ENCODE measurements around the gene CLSTN3. TPM values are rescaled to one million over a fixed set of nuclear protein-coding genes. Genes with fewer than 3 reads are reported as not detected.
A peak's percentile ranks its signal among the peaks of the same experiment; 100 is the strongest.

CLSTN3 gene
- total and polyA plus RNA-seq, 2 donors (not counting 1 experiment from before 2014, with no cell fraction given): 11.9 to 23.5 TPM

GRCh38 chr12:7142809-7143465 lies 12.8 kb downstream of the CLSTN3 start:
- no peaks in the 10 kb centered on the region for H4K20me1 ChIP-seq (ENCODE audit: control insufficient read depth, extremely low read depth, insufficient read depth, low read length)
- no peak overlapping the region for H3K4me2 ChIP-seq (ENCODE audit: extremely low read depth, insufficient read depth, low read length)
- TF ChIP-seq EZH2 (IDR thresholded peaks at IDR 0.05; ENCODE audit: low read length, missing control alignments): no peak
- TF ChIP-seq CTCF (conservative IDR thresholded peaks at IDR 0.05 in 1 of 2, IDR thresholded peaks at IDR 0.05 in 1 of 2; ENCODE audit: low read depth in 1 of 2, low read length in 2 of 2): no peak
- H2AFZ ChIP-seq (ENCODE audit: low read length): no peak overlapping the region
- H3K9me3 ChIP-seq (ENCODE audit: control insufficient read depth, insufficient read depth, low read depth, low read length): no peaks in the 10 kb centered on the region
- H3K36me3 ChIP-seq (ENCODE audit: control insufficient read depth, insufficient read depth, low read length): peaks cover 1% of the 10 kb centered on the region
- H3K4me3 ChIP-seq (replicated peaks in 1 of 4; ENCODE audit: control extremely low read depth in 1 of 4, insufficient read depth in 1 of 4, low read depth in 3 of 4, low read length in 4 of 4): no peak overlapping the region
- no peak overlapping the region for H3K9ac ChIP-seq (ENCODE audit: insufficient read depth, low read length)
- DNase-seq (ENCODE audit: low read depth in 2 of 2): no peak
- no peak overlapping the region for H3K27ac ChIP-seq (ENCODE audit: insufficient read depth, low read length)
- H3K79me2 ChIP-seq (ENCODE audit: control insufficient read depth, insufficient read depth, low read length): no peaks in the 10 kb centered on the region
- no peaks in the 10 kb centered on the region for H3K4me1 ChIP-seq (ENCODE audit: control insufficient read depth, extremely low read depth, insufficient read depth, low read length)
- H3K27me3 ChIP-seq (ENCODE audit: control insufficient read depth, insufficient read depth, low read length): no peaks in the 10 kb centered on the region

- no peak for TF ChIP-seq CTCF (conservative IDR thresholded peaks at IDR 0.05 in 1 of 2, IDR thresholded peaks at IDR 0.05 in 1 of 2; ENCODE audit: low read depth in 1 of 2, low read length in 2 of 2)
- TF ChIP-seq EZH2 (IDR thresholded peaks at IDR 0.05; ENCODE audit: low read length, missing control alignments): no peak
- H3K79me2 ChIP-seq (ENCODE audit: control insufficient read depth, insufficient read depth, low read length): no peaks in the 10 kb centered on the region
- no peak overlapping the region for H3K4me3 ChIP-seq (replicated peaks in 1 of 4; ENCODE audit: control extremely low read depth in 1 of 4, insufficient read depth in 1 of 4, low read depth in 3 of 4, low read length in 4 of 4)
These were observed 13.4 kb downstream of the CLSTN3 start for GRCh38 chr12:7143564-7143963.

GRCh38 chr12:7144414-7145120 lies 14.4 kb downstream of the CLSTN3 start:
- peak; percentile 23 to 58 for DNase-seq (ENCODE audit: low read depth in 2 of 2)
- no peaks in the 10 kb centered on the region for H3K27me3 ChIP-seq (ENCODE audit: control insufficient read depth, insufficient read depth, low read length)
- H3K36me3 ChIP-seq (ENCODE audit: control insufficient read depth, insufficient read depth, low read length): peaks cover 1% of the 10 kb centered on the region
- H3K79me2 ChIP-seq (ENCODE audit: control insufficient read depth, insufficient read depth, low read length): no peaks in the 10 kb centered on the region
- no peak overlapping the region for H2AFZ ChIP-seq (ENCODE audit: low read length)
- H3K9ac ChIP-seq (ENCODE audit: insufficient read depth, low read length): no peak overlapping the region
- H4K20me1 ChIP-seq (ENCODE audit: control insufficient read depth, extremely low read depth, insufficient read depth, low read length): no peaks in the 10 kb centered on the region
- TF ChIP-seq EZH2 (IDR thresholded peaks at IDR 0.05; ENCODE audit: low read length, missing control alignments): no peak
- TF ChIP-seq CTCF (conservative IDR thresholded peaks at IDR 0.05 in 1 of 2, IDR thresholded peaks at IDR 0.05 in 1 of 2; ENCODE audit: low read depth in 1 of 2, low read length in 2 of 2): peak; percentile 49 to 52
- H3K4me3 ChIP-seq (replicated peaks in 1 of 4; ENCODE audit: control extremely low read depth in 1 of 4, insufficient read depth in 1 of 4, low read depth in 3 of 4, low read length in 4 of 4): no peak overlapping the region
- H3K4me2 ChIP-seq (ENCODE audit: extremely low read depth, insufficient read depth, low read length): no peak overlapping the region
- no peaks in the 10 kb centered on the region for H3K4me1 ChIP-seq (ENCODE audit: control insufficient read depth, extremely low read depth, insufficient read depth, low read length)
- H3K9me3 ChIP-seq (ENCODE audit: control insufficient read depth, insufficient read depth, low read depth, low read length): no peaks in the 10 kb centered on the region
- H3K27ac ChIP-seq (ENCODE audit: insufficient read depth, low read length): no peak overlapping the region

More at GRCh38 chr12:7143564-7143963, 13.4 kb downstream of the CLSTN3 start:
- Histone ChIP-seq H3K36me3 (ENCODE audit: control insufficient read depth, insufficient read depth, low read length) (peaks cover 1% of the 10 kb centered on the region), H3K9ac (ENCODE audit: insufficient read depth, low read length) (no peak overlapping the region), H3K27ac (ENCODE audit: insufficient read depth, low read length) (no peak overlapping the region), H4K20me1 (ENCODE audit: control insufficient read depth, extremely low read depth, insufficient read depth, low read length) (no peaks in the 10 kb centered on the region), H3K9me3 (ENCODE audit: control insufficient read depth, insufficient read depth, low read depth, low read length) (no peaks in the 10 kb centered on the region), H3K4me2 (ENCODE audit: extremely low read depth, insufficient read depth, low read length) (no peak overlapping the region), H2AFZ (ENCODE audit: low read length) (no peak overlapping the region), H3K4me1 (ENCODE audit: control insufficient read depth, extremely low read depth, insufficient read depth, low read length) (no peaks in the 10 kb centered on the region), H3K27me3 (ENCODE audit: control insufficient read depth, insufficient read depth, low read length) (no peaks in the 10 kb centered on the region)
- DNase-seq (ENCODE audit: low read depth in 2 of 2): no peak
